Measurements from ENCODE around the gene FXYD7. TPM values are rescaled to one million over a fixed set of nuclear protein-coding genes. Genes with fewer than 3 reads are reported as not detected.
"Not testable (repeated sequence)": the region's sequence is repeated elsewhere in the genome, so short reads cannot be mapped to it uniquely, and the experiment has no call there.

The FXYD7 gene
- total RNA-seq, 1 donor from 2014 or later, result 5.5 TPM

- ATAC-seq, result peak; percentile 93
- intact Hi-C loops (cut with DNase I), result no loop called here
- peak; percentile 98 for DNase-seq (ENCODE audit: low spot score)
Observed at GRCh38 chr19:35124098-35125060, 18.7 kb upstream of the FXYD7 start.

GRCh38 chr19:35125270-35125717 lies 17.8 kb upstream of the FXYD7 start:
- no peak for DNase-seq (ENCODE audit: low spot score)
- no peak for ATAC-seq
- intact Hi-C loops (cut with DNase I), result no loop called here

DNA sequence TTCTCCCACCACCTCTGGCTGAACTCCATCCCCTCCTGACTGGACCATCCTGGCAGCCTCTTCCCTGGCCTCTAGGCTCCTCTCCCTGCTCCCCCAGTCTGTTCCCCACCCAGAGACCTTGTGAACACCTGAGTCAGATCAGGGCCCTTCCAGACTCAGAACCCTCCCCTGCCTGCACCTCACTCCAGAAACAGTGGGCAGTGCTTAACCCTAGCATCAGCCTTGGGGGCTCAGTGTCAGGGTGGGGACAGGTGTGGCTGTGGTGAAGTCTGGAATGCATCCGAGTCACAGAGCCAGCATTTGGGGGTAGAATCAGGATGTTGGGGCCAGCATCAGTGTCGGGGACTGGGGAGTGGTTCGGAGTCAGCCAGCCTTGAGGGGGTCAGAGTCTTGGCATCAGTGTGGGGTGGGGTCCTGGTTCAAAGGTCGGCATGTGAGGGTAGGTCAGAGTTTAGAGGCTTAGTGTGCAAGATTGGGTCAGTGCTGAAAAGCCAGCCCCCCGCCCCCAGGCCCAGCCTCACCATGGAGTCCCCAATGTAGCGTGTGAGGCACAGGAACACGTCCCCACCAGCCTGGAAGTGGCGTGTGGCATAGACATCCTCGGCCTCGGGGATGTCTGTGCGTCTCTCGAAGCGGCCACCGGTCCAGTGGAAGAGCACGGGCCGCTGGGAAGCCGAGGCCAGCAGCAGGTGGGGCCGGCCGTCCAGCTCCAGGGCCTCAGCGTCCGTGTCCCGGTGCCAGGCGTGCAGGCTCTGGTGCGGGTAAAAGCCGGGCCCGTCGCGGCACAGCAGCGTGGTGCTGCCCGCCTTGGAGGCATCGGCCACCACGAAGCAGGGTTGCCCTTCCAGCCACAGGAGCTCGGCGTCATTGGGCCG lies 17.1 kb upstream of the FXYD7 start:
- intact Hi-C loops (cut with DNase I), result no loop called here
- no peak for DNase-seq (ENCODE audit: low spot score)

DNA sequence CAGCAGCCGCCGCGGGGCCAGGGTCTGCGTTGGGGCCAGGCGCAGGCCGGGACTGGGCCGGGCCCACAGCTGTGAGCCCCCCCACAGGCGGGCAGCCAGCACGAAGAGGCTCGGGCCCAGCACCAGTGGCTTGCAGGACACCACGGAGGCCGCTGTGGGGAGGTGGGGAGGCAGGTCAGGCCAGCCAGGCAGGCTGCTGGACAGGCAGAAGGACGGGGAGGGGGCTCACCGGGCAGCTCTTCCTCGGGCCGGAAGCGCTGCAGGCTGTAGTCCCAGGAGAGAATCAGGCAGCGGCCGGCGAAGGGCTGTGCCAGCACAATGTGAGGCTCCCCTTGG lies 16.5 kb upstream of the FXYD7 start:
- DNase-seq (ENCODE audit: low spot score) (no peak), ATAC-seq (no peak)
- intact Hi-C loops (cut with DNase I), result no loop called here

More for the DNA sequence above, 17.1 kb upstream of the FXYD7 start:
- ATAC-seq, result no peak

- DNase-seq (ENCODE audit: low spot score) (no peak), ATAC-seq (no peak)
- intact Hi-C loops (cut with DNase I), result no loop called here
Observed at GRCh38 chr19:35127871-35128270, 15.2 kb upstream of the FXYD7 start.

DNA sequence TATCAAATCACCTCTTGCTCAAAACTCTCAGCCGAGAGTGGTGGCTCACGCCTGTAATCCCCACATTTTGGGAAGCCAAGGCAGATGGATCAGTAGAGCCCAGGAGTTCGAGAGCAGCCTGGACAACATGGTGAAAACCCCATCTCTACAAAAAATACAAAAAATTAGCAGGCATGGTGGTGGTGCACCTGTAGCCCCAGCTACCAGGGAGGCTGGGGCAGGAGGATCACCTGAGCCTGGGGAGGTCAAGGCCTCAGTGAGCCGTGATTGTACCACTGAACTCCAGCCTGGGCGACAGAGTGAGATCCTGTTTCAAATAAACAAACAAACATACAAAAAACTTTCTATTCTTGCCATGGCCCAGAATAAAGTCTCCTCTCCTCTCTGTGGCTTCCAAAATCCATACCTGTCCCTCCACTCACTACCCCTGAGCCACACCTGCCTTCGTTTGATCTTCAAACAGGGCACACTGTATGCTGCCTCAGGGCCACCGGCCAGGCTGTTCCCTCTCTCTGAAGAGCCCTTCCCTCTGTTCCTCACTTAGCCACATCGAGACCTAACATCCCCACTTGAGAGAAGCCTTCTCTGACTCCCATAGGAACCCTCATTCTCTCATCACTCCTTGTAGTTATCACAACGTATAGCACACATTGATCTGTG lies 14.5 kb upstream of the FXYD7 start:
- intact Hi-C loops (cut with DNase I), result no loop called here
- no peak for ATAC-seq
- no peak for DNase-seq (ENCODE audit: low spot score)

GRCh38 chr19:35129724-35130274 lies 13.3 kb upstream of the FXYD7 start:
- DNase-seq (ENCODE audit: low spot score); ATAC-seq; intact Hi-C loops (cut with DNase I): not testable (repeated sequence)

DNA sequence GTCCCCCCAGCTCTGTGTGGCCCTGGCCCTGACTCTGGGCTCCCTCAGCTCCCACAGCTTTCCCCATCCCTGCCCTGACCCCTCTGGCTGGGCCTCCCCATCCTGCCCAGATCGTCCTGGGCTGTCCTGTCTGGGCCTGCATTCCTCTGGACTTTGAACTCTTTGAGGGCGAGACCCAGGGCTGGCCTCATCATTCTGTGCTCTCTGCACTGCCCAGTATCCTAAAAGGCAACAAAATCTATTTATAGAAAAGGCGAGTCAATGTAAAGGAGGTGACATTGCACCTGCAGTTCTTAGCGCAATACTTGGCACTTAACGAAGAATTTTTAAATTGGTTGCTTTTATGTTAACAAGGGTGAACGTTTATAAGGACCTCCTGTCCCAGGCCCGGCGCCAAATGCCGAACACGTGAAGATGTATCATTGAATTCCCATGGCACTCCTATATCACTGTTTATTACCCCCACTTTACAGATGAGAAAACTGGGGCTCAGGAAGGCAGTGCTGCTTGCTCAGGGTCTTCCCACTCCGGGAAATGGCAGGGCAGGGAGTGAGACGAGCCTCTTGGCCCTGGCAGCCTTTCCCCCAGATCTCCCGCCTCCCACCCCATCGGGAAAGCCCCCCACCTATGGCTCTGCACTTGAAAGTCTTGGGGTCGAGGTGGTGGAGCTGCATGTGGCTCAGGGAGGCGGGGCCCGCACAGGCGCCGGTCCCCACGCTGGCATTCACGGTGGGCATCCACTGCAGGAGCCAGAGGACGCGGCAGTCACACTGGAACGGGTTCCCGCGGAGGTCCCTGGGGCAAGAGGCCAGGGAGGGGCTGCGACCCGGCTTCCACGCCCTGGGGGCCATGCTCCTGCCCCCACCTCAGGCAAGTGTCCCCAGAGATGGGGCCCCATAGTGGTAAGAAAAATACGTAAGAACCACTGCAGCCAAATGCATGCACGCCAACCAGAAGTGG lies 12.0 kb upstream of the FXYD7 start:
- intact Hi-C loops (cut with DNase I), result no loop called here
- DNase-seq (ENCODE audit: low spot score) (no peak), ATAC-seq (no peak)

- intact Hi-C loops (cut with DNase I), result no loop called here
- ATAC-seq (no peak), DNase-seq (ENCODE audit: low spot score) (no peak)
Observed at GRCh38 chr19:35132254-35132653, 10.8 kb upstream of the FXYD7 start.

DNA sequence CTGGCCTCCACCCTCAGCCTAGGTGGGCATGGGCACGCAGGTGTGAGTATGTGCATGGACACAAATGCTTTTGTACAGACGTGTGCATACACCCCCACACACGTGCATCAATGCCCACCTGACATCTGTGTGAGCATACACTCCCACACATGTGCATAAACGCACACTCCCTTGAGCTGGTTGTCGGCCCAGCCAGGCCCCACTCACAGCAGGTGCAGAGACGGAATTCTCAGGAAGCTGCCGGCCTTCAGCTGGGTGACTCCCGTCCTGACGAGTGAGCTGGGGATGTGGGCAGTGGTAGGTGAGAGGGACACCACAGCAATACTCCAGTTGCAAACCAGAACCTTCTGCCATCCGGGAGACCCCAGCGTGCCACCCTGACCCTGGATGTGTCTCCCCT lies 9.2 kb upstream of the FXYD7 start:
- ATAC-seq (no peak), DNase-seq (ENCODE audit: low spot score) (no peak)
- intact Hi-C loops (cut with DNase I), result no loop called here

- intact Hi-C loops (cut with DNase I), result no loop called here
- DNase-seq (ENCODE audit: low spot score) (no peak), ATAC-seq (peak; percentile 2)
Observed at GRCh38 chr19:35134601-35135242, 8.3 kb upstream of the FXYD7 start, which contains the start of gene LGI4. TSS of gene LGI4 (minus strand) at chr19:35135059. CDS start at chr19:35134680, 379 bp downstream.

DNA sequence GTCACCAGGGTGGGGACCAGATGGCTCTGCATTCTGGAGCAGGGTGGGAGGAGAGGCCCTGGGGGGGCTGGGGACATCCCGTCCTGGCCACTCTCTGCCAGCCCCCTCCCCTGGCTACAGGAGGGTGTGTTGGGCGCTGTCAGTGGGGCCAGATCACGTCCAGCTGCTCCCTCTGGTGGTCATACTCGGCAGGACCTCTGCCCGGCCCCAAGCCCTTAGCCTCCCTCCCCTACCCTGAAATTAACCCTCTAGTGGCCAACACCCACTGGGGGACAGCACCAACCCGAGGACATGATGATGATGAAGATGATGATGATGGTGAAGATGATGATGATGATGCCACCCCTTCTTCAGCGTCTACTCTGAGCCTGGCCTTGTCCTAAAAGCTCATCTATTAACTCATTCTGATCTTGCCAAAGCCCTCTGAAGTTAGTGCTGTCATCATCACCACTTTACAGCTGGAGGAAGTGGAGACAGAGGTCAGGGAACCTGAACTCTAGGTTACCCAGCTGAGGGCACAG lies 7.6 kb upstream of the FXYD7 start:
- intact Hi-C loops (cut with DNase I), result no loop called here

GRCh38 chr19:35136231-35136630 lies 6.8 kb upstream of the FXYD7 start:
- intact Hi-C loops (cut with DNase I), result no loop called here
- no peak for DNase-seq (ENCODE audit: low spot score)
- no peak for ATAC-seq

More for the DNA sequence above, 7.6 kb upstream of the FXYD7 start:
- peak; percentile 64 for ATAC-seq
- DNase-seq (ENCODE audit: low spot score), result peak; percentile 95

DNA sequence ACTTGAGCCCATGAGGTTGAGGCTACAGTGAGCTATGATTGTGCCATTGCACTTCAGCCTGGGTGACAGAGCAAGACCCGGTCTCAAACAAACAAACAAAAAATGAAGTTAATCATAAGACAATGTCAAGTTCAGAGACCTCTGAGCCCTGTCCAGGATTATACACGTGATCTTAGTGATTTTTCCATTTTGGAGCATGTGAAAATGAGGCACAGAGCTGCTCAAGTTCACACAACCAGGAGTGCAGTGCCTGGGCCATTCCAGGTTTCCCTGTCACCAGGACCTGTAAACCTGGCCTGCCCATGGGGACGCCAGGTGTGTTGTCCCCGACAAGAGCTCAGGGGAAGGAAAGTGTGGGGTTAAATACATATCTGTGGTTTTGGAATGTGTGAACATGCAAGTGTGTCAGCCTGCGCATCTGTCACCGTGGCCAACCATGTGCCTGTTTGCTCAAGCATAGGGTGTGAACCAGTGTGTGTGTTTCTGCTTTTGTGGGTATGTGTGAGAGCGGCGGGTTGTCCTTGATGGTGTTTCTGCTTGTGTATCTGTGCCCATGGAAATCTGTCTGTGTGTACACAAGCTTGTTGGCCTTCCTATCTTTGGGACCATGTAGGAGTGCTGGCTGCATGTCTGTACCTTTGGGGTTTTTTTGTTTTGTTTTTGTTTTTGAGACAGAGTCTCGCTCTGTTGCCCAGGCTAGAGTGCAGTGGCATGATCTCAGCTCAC lies 5.9 kb upstream of the FXYD7 start:
- no peak for DNase-seq (ENCODE audit: low spot score)
- ATAC-seq, result no peak
- intact Hi-C loops (cut with DNase I), result no loop called here

DNA sequence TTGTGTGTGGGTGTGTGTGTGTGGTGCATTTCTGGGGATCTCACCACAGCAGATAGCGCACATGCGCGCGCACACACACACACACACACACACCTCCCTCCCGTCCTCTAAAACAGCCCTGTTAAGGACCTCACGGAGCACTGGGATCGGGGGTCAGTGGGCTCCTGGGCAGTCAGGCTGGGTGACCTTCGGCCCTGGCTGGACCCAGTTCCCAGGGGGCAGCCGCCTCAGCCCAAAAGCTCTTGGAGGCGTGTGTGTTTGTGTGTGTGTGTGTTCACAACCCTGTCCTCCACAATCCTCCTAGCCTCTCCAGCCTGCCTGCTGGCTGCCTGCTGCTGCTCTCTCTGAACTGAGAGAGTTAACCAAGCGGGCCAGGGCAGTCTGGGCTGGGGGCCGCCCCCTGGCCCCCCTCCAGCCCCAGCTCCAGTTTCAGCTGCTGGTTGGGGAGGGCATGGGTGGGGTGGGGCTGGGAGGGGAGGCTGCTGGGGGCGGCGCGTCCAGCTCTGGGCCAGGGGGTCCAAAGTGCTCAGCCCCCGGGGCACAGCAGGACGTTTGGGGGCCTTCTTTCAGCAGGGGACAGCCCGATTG lies 4.7 kb upstream of the FXYD7 start, which contains the start of gene FXYD1:
Gene FXYD1 (plus strand): TSS at position 520 of the 588 bp plus-strand sequence. CDS start 1,256 bp downstream, outside the sequence.
- DNase-seq (ENCODE audit: low spot score) (peak; percentile 84), ATAC-seq (peak; percentile 41)
- intact Hi-C loops (cut with DNase I), result no loop called here

All from sciatic nerve (tissue), 2 donors.